GM18868 (cell line): ENCODE data around the gene TMEM144.

Experiments used
- ATAC-seq: cut with Tn5 transposase; IDR thresholded peaks from one replicate; pipeline ENCODE4 v1.9.1; 2021; ENCODE audit warnings: mild to moderate bottlenecking, moderate library complexity; ENCODE audit not compliant: unreplicated experiment

TMEM144 gene

GRCh38 chr4:158209825-158210807 lies at the start of gene TMEM144:
Gene TMEM144 (plus strand): TSS chr4:158210486. CDS start chr4:158212668, 2,182 bp downstream.
- ATAC-seq: peak; percentile 92

DNA sequence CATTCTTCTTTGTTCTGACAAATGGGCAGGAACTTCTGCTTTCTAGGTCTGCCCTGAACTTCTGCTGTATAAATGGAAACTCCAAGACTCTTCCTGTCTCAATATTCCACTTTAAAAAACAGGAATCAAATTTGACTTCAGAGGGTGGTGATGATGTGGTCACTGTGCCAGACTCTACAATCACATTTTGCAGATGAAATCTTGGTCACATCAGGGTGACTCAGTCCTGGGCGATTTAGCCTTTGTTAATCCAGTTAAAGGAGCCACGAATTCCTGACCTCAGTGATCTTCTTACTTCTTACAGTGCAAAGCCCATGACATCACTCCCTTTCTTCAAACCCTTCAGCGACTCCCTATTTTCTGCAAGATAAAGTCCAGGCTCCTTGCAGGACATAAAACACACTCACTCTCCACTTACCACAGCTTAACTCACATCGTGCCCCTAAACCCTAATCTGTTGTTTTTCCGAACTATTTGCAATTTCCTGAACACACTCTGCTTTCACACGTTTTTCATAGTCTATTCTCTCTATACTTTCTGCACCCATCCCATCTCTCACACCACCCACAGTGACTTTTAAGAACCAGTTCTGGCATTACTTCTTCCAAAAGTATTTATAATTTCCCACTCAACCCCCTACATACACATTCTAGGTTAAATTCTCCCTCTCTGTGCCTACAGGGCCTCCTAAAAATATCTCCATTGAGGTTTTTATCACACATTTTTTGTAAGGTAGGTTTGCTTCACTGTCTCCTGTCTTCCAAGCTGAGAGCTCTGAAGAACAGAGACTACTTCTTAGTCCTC lies 48.5 kb upstream of the TMEM144 start:
- ATAC-seq: no peak

GRCh38 chr4:158162631-158163030 lies 47.7 kb upstream of the TMEM144 start:
- no peak for ATAC-seq

- no peak for ATAC-seq
Measured at GRCh38 chr4:158163941-158164767, 46.1 kb upstream of the TMEM144 start.

DNA sequence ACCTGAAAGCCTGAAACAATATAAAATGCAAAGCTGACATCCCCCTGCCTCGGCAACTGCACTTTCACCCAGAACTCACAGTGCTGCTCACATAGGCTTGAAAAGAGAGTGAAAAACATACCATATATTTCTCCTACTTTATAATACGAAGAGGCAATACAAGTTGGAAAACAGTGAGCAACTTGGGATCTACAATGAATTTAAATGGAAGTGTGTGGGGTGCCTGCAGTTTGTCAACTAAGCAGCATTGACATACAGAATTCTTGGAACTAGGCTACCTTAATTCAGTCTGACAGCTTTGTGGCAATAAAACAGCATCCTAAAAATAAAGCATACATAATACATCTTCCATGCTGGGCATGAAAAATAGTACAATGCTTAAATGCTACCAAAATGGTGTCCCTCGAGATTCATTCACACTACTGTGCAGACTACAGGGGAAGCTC lies 45.5 kb upstream of the TMEM144 start:
- ATAC-seq: no peak

DNA sequence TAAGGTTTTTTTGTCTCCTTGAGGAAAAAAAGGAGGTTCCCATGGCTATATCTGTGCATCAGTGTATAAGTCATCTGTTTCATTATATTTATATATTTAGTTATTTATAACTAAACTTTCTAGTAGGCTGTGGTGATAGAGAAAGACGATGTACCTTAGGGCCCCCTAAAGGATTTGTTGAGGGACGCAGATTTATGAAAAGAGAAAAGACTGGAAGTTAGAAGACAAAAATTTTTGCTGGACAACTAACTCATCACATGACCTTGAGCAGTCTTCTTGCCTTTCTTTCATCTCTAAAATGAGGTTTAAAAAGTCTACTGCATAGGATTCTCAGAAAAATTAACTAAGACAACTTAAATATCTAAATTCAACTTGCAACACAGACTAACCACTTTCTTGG lies 43.6 kb upstream of the TMEM144 start:
- no peak for ATAC-seq

DNA sequence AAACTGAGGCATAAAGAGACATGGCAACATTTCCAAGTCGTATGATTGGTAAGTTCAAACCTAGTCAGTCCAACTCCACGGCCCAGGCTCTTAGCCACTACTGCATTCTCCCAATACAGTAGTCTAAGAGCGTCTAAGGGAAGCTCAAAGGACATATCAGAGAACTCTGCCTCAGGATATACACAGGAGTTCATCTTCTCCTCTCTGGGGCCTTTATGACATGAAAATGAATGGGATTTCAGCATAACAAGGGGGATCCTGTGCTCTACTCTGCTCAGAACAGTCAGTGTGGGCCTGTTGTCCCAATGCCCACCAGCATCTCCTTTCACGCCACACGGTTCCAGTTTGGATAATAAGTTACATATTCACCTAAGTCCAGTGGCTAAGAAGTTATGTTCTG lies 41.7 kb upstream of the TMEM144 start:
- ATAC-seq: no peak

- no peak for ATAC-seq
Measured at GRCh38 chr4:158169506-158169905, 40.8 kb upstream of the TMEM144 start.

- no peak for ATAC-seq
Measured at GRCh38 chr4:158169931-158170690, 40.2 kb upstream of the TMEM144 start.

- no peak for ATAC-seq
Measured at GRCh38 chr4:158170691-158171561, 39.4 kb upstream of the TMEM144 start.

- ATAC-seq: peak; percentile 58
Measured at GRCh38 chr4:158172261-158173258, 37.7 kb upstream of the TMEM144 start, which contains the start of gene GASK1B. Gene GASK1B (minus strand): TSS chr4:158173025. CDS start chr4:158171375, 1,650 bp downstream.

- ATAC-seq: no peak
Measured at GRCh38 chr4:158176108-158176507, 34.2 kb upstream of the TMEM144 start.

DNA sequence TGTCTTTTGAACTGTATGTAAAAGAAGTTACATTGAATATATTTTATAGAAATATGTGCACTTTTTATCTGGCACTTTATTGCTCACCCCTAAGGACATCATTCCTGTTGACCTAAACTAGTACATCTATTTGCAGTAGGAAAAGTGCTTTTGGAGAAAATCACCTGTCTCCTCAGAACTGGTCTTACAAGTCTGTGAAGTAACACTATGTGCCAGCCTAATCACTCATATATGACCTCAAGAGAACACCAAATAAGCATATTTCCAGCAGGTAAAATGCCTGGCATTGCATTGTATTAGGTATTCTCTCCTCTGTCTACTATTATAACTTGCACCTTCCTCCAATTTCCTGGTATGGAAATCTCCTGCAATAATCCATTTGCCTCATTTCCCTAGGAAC lies 33.5 kb upstream of the TMEM144 start:
- no peak for ATAC-seq

DNA sequence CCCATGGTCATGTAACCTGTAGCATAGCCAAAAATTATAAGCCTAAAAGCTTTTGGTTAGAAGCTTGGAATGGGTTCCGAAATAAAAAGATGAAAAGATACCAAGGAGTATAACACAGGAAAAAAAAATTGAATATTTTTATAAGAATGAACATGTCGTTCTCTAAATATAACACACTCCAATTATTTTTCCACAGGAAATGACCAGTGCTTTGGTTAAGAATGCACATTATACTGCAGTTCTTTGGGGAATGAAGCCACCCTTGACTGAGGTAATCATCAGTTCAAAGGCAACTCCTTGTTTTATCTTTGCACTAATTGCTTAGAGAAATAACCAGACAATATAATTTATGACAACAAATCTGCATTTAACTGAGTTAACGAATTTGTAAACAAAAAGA lies 30.8 kb upstream of the TMEM144 start:
- ATAC-seq: no peak

- ATAC-seq: no peak
Measured at GRCh38 chr4:158181906-158182305, 28.4 kb upstream of the TMEM144 start.

DNA sequence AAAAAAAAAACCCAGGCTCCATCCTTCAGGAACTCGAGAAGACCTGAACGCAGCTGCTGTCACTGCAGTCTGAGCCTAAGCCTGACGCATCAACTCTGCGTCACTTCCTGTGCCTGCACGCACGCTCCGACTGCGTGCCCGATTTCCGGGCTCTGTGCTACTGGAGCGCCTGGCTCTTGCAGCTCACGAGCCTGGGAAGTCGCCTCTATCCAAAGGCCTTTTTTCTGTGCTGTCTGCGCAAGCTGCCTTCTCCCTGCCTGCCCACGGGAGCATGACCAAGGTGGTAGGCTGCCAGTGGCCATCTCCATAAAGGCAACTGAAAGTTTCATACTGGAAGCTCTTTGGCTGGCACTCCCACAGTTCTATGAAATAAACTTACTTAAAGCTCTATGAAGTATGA lies 27.6 kb upstream of the TMEM144 start:
- no peak for ATAC-seq

DNA sequence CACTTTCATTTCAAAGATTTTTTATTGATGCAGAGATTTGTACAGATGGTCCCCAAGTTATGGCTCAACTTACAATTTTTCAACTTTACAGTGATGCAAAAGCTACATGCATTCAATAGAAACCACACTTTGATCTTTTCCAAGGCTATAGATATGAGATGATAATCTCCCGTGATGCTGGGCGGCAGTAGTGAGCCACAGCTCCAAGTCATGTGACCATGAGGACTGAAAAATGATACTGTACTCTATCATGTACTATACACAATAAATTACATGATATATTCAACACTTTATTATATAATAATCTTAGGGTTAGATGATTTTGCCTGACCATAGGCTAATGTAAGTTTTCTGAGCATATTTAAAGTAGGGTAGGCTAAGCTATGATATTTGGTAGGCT lies 23.5 kb upstream of the TMEM144 start:
- ATAC-seq: no peak

- ATAC-seq: no peak
Measured at GRCh38 chr4:158189422-158189821, 20.9 kb upstream of the TMEM144 start.
